WTC11 (cell line): ENCODE measurements around the gene IPO11. TPM values are rescaled to one million over a fixed set of nuclear protein-coding genes. Genes with fewer than 3 reads are reported as not detected.
A peak's percentile ranks its signal among the peaks of the same experiment; 100 is the strongest.

Experiments
- ATAC-seq: fragments of 200-7000 bp; cut with Tn5 transposase; 2 replicates; pipeline ENCODE4 v1.10.0; 2021; ENCODE audit warnings: mild to moderate bottlenecking, moderate library complexity
- CTCF ChIA-PET: fragments of 300-600 bp; sonication (Branson Sonifier 250); formaldehyde crosslinking; loops from one replicate; lab custom pipeline; 2021; ENCODE audit warnings: antibody characterized with exemption; lab: Charles Lee
- POLR2A ChIA-PET: fragments of 350-600 bp; sonication (Branson Sonifier 250); formaldehyde crosslinking; loops from one replicate; lab custom pipeline; 2021; ENCODE audit warnings: antibody characterized with exemption; lab: Charles Lee
- DNase-seq: peaks from one replicate; pipeline ENCODE4 v3.0.0; 2021; ENCODE audit warnings: low spot score
- H3K27ac Mint-ChIP-seq: 2 replicates; pipeline ENCODE4 v1.8.0; 2021; ENCODE audit warnings: mixed read lengths
- H3K27me3 Mint-ChIP-seq: 2 replicates; pipeline ENCODE4 v1.8.0; 2021; ENCODE audit warnings: low read depth, mild to moderate bottlenecking, moderate library complexity, mixed read lengths
- H3K36me3 Mint-ChIP-seq: 2 replicates; pipeline ENCODE4 v1.8.0; 2021; ENCODE audit warnings: mixed read lengths
- H3K4me1 Mint-ChIP-seq: 2 replicates; pipeline ENCODE4 v1.8.0; 2022; ENCODE audit warnings: mixed read lengths
- H3K4me3 Mint-ChIP-seq: 2 replicates; pipeline ENCODE4 v1.8.0; 2021; ENCODE audit warnings: mild to moderate bottlenecking, moderate library complexity, mixed read lengths
- H3K9me3 Mint-ChIP-seq: 2 replicates; pipeline ENCODE4 v1.8.0; 2021; ENCODE audit warnings: mixed read lengths
- CDX4 ChIP-seq: fragments of 250-450 bp; sonication (Bioruptor Pico); IDR thresholded peaks from 2 replicates; pipeline ENCODE4 v1.9.0; 2021; ENCODE audit warnings: moderate library complexity, mild to moderate bottlenecking, inconsistent platforms, borderline replicate concordance
- CREM ChIP-seq: sonication (generic); formaldehyde crosslinking; IDR thresholded peaks from 2 replicates; pipeline ENCODE4 v1.8.1; 2022; ENCODE audit warnings: mild to moderate bottlenecking, missing genetic modification reagents, moderate library complexity
- ELF4 ChIP-seq: sonication (generic); formaldehyde crosslinking; IDR thresholded peaks from 2 replicates; pipeline ENCODE4 v1.8.1; 2022; ENCODE audit warnings: low read depth, mild to moderate bottlenecking, moderate library complexity, missing genetic modification reagents
- EMX1 ChIP-seq: fragments of 250-450 bp; sonication (Bioruptor Pico); IDR thresholded peaks from 2 replicates; pipeline ENCODE4 v1.8.0; 2021; ENCODE audit warnings: mild to moderate bottlenecking
- FOXJ3 ChIP-seq: sonication (generic); formaldehyde crosslinking; IDR thresholded peaks from 2 replicates; pipeline ENCODE4 v1.9.0; 2021; ENCODE audit warnings: missing genetic modification reagents, mild to moderate bottlenecking, borderline replicate concordance
- FOXK1 ChIP-seq: sonication (generic); formaldehyde crosslinking; IDR thresholded peaks from 2 replicates; pipeline ENCODE4 v1.8.0; 2022; ENCODE audit warnings: mild to moderate bottlenecking, moderate library complexity, missing genetic modification reagents
- GABPB1 ChIP-seq: sonication (generic); formaldehyde crosslinking; IDR thresholded peaks from 2 replicates; pipeline ENCODE4 v1.8.1; 2023; ENCODE audit warnings: mild to moderate bottlenecking, missing genetic modification reagents
- GRHL2 ChIP-seq: fragments of 250-450 bp; sonication (Bioruptor Pico); IDR thresholded peaks from 2 replicates; pipeline ENCODE4 v1.8.0; 2022; ENCODE audit warnings: mild to moderate bottlenecking, moderate library complexity; ENCODE audit not compliant: insufficient replicate concordance, severe bottlenecking
- HMGA2 ChIP-seq: fragments of 250-450 bp; sonication (Bioruptor Pico); IDR thresholded peaks from 2 replicates; pipeline ENCODE4 v1.4.0; 2021; ENCODE audit warnings: mild to moderate bottlenecking, moderate library complexity
- IRF2 ChIP-seq: sonication (generic); formaldehyde crosslinking; IDR thresholded peaks from 2 replicates; pipeline ENCODE4 v1.8.0; 2022; ENCODE audit warnings: low read depth, missing genetic modification reagents, borderline replicate concordance
- JUN ChIP-seq: sonication (generic); formaldehyde crosslinking; IDR thresholded peaks from 2 replicates; pipeline ENCODE4 v1.8.0; 2023; ENCODE audit warnings: mild to moderate bottlenecking, missing genetic modification reagents
- NFATC4 ChIP-seq: fragments of 250-450 bp; sonication (Bioruptor Pico); IDR thresholded peaks from 2 replicates; pipeline ENCODE4 v1.9.0; 2021; ENCODE audit warnings: mild to moderate bottlenecking
- NFE2L1 ChIP-seq: sonication (generic); formaldehyde crosslinking; IDR thresholded peaks from 2 replicates; pipeline ENCODE4 v1.8.1; 2023; ENCODE audit warnings: missing genetic modification reagents
- NFYB ChIP-seq: sonication (generic); formaldehyde crosslinking; conservative IDR thresholded peaks from 2 replicates; pipeline ENCODE4 v1.8.0; 2022; ENCODE audit warnings: low read depth, missing genetic modification reagents
- OVOL2 ChIP-seq: fragments of 250-450 bp; sonication (Bioruptor Pico); IDR thresholded peaks from 2 replicates; pipeline ENCODE4 v1.9.0; 2021; ENCODE audit warnings: mild to moderate bottlenecking, borderline replicate concordance
- PRRX2 ChIP-seq: fragments of 250-450 bp; sonication (Bioruptor Pico); IDR thresholded peaks from 2 replicates; pipeline ENCODE4 v1.8.0; 2021; ENCODE audit warnings: mild to moderate bottlenecking
- RORB ChIP-seq: fragments of 250-450 bp; sonication (Bioruptor Pico); IDR thresholded peaks from 2 replicates; pipeline ENCODE4 v1.9.0; 2021; ENCODE audit warnings: mild to moderate bottlenecking
- SMAD3 ChIP-seq: sonication (generic); formaldehyde crosslinking; IDR thresholded peaks from 2 replicates; pipeline ENCODE4 v1.8.0; 2022; ENCODE audit warnings: missing genetic modification reagents, mild to moderate bottlenecking, borderline replicate concordance
- SOX15 ChIP-seq: fragments of 250-450 bp; sonication (Bioruptor Pico); IDR thresholded peaks from 2 replicates; pipeline ENCODE4 v1.9.0; 2021; ENCODE audit warnings: mild to moderate bottlenecking
- SP1 ChIP-seq: sonication (generic); formaldehyde crosslinking; conservative IDR thresholded peaks from 2 replicates; pipeline ENCODE4 v1.8.1; 2022; ENCODE audit warnings: missing genetic modification reagents
- TEAD1 ChIP-seq: sonication (generic); formaldehyde crosslinking; IDR thresholded peaks from 2 replicates; pipeline ENCODE4 v1.8.0; 2022; ENCODE audit warnings: mild to moderate bottlenecking, missing genetic modification reagents
- ZNF317 ChIP-seq: sonication (generic); formaldehyde crosslinking; IDR thresholded peaks from 2 replicates; pipeline ENCODE4 v1.8.1; 2023; ENCODE audit warnings: low read depth, mild to moderate bottlenecking, moderate library complexity, missing genetic modification reagents, borderline replicate concordance
- ZNF416 ChIP-seq: fragments of 250-450 bp; sonication (Bioruptor Pico); IDR thresholded peaks from 2 replicates; pipeline ENCODE4 v1.9.0; 2021; ENCODE audit warnings: mild to moderate bottlenecking, inconsistent platforms
- ZNF671 ChIP-seq: fragments of 250-450 bp; sonication (Bioruptor Pico); IDR thresholded peaks from 2 replicates; pipeline ENCODE4 v1.8.0; 2021; ENCODE audit warnings: mild to moderate bottlenecking
- total RNA-seq: library from RNA; stranded (reverse); gene quantifications from 3 replicates; pipeline ENCODE4 v1.2.3, GENCODE V29; 2021
- TF ChIP-seq, protein P1 (sequence below): sonication (generic); formaldehyde crosslinking; IDR thresholded peaks from 2 replicates; pipeline ENCODE4 v1.8.1; 2023; ENCODE audit warnings: mild to moderate bottlenecking, moderate library complexity, missing genetic modification reagents
- TF ChIP-seq, protein P2 (sequence below): sonication (generic); formaldehyde crosslinking; conservative IDR thresholded peaks from 2 replicates; pipeline ENCODE4 v1.8.1; 2022; ENCODE audit warnings: mild to moderate bottlenecking, missing genetic modification reagents
- TF ChIP-seq, protein P3 (sequence below): sonication (generic); formaldehyde crosslinking; IDR thresholded peaks from 2 replicates; pipeline ENCODE4 v1.8.1; 2023; ENCODE audit warnings: mild to moderate bottlenecking, missing genetic modification reagents, moderate library complexity
- TF ChIP-seq, protein P4 (sequence below): fragments of 250-450 bp; sonication (Bioruptor Pico); IDR thresholded peaks from 2 replicates; pipeline ENCODE4 v1.9.0; 2021; ENCODE audit warnings: mild to moderate bottlenecking

Gene IPO11
- total RNA-seq, 1 experiment from 2014 or later, result 61.9 TPM

- TF ChIP-seq OVOL2, result no peak
- TF ChIP-seq GABPB1 (CRISPR knock-in tag), result no peak
- no peak for TF ChIP-seq GRHL2 (CRISPR knock-in tag)
- TF ChIP-seq, protein P1, sequence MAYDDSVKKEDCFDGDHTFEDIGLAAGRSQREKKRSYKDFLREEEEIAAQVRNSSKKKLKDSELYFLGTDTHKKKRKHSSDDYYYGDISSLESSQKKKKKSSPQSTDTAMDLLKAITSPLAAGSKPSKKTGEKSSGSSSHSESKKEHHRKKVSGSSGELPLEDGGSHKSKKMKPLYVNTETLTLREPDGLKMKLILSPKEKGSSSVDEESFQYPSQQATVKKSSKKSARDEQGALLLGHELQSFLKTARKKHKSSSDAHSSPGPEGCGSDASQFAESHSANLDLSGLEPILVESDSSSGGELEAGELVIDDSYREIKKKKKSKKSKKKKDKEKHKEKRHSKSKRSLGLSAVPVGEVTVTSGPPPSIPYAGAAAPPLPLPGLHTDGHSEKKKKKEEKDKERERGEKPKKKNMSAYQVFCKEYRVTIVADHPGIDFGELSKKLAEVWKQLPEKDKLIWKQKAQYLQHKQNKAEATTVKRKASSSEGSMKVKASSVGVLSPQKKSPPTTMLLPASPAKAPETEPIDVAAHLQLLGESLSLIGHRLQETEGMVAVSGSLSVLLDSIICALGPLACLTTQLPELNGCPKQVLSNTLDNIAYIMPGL (CRISPR knock-in tag), result no peak
- TF ChIP-seq NFATC4 (CRISPR knock-in tag), result no peak
- no peak for TF ChIP-seq RORB (CRISPR knock-in tag)
- no peak for TF ChIP-seq SOX15 (CRISPR knock-in tag)
These were observed 25.7 kb upstream of the IPO11 start (continued) for GRCh38 chr5:62386824-62387223.

GRCh38 chr5:62395210-62395950 is 17.2 kb upstream of the IPO11 start:
- DNase-seq, result no peak
- Mint-ChIP-seq H3K4me1 (no peaks in the 10 kb centered on the region), H3K9me3 (no peaks in the 10 kb centered on the region), H3K27ac (no peak overlapping the region), H3K36me3 (peaks cover 53% of the 10 kb centered on the region), H3K27me3 (no peaks in the 10 kb centered on the region), H3K4me3 (no peak overlapping the region)
- no peak for ATAC-seq
- TF ChIP-seq, protein P2, sequence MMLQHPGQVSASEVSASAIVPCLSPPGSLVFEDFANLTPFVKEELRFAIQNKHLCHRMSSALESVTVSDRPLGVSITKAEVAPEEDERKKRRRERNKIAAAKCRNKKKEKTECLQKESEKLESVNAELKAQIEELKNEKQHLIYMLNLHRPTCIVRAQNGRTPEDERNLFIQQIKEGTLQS (CRISPR knock-in tag), result no peak
- TF ChIP-seq, protein P3, sequence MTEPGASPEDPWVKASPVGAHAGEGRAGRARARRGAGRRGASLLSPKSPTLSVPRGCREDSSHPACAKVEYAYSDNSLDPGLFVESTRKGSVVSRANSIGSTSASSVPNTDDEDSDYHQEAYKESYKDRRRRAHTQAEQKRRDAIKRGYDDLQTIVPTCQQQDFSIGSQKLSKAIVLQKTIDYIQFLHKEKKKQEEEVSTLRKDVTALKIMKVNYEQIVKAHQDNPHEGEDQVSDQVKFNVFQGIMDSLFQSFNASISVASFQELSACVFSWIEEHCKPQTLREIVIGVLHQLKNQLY (CRISPR knock-in tag), result no peak
- TF ChIP-seq ELF4 (no peak), EMX1 (no peak), ZNF317 (CRISPR knock-in tag) (no peak), NFE2L1 (CRISPR knock-in tag) (no peak), TEAD1 (CRISPR knock-in tag) (no peak), ZNF416 (CRISPR knock-in tag) (no peak)
- ChIA-PET CTCF (no interaction called here), POLR2A (interaction anchor here (1.2 to 2.0 kb wide), 2 partner anchors 8 to 9 kb away, joined by 3 to 9 read pairs; partner anchors contain the start of gene DIMT1)

GRCh38 chr5:62403411-62404250 is 8.9 kb upstream of the IPO11 start, which contains the start of gene DIMT1:
TSS of gene DIMT1 (minus strand) at chr5:62403905. CDS start at chr5:62403772, 133 bp downstream.
- no peaks in the 10 kb centered on the region for H3K27me3 Mint-ChIP-seq
- CTCF ChIA-PET, result interaction anchor here (0.7 to 1.4 kb wide), 8 partner anchors 9 to 317 kb away, joined by 3 to 11 read pairs (median 5); partner anchors contain the start of genes IPO11 and KIF2A
- peak within 1 kb of the TSS; percentile 99 for H3K4me3 Mint-ChIP-seq
- ATAC-seq, result peak; percentile 99
- no peaks in the 10 kb centered on the region for H3K9me3 Mint-ChIP-seq
- DNase-seq, result peak; percentile 93
- H3K27ac Mint-ChIP-seq, result peak within 1 kb of the TSS; percentile 100
- peaks cover 18% of the 10 kb centered on the region for H3K36me3 Mint-ChIP-seq
- POLR2A ChIA-PET, result interaction anchor here (0.6 to 2.4 kb wide), 6 partner anchors 9 to 114 kb away, joined by 3 to 30 read pairs (median 8); partner anchors contain the start of genes IPO11 and KIF2A
- peaks cover 21% of the 10 kb centered on the region for H3K4me1 Mint-ChIP-seq
- TF ChIP-seq, protein P4, sequence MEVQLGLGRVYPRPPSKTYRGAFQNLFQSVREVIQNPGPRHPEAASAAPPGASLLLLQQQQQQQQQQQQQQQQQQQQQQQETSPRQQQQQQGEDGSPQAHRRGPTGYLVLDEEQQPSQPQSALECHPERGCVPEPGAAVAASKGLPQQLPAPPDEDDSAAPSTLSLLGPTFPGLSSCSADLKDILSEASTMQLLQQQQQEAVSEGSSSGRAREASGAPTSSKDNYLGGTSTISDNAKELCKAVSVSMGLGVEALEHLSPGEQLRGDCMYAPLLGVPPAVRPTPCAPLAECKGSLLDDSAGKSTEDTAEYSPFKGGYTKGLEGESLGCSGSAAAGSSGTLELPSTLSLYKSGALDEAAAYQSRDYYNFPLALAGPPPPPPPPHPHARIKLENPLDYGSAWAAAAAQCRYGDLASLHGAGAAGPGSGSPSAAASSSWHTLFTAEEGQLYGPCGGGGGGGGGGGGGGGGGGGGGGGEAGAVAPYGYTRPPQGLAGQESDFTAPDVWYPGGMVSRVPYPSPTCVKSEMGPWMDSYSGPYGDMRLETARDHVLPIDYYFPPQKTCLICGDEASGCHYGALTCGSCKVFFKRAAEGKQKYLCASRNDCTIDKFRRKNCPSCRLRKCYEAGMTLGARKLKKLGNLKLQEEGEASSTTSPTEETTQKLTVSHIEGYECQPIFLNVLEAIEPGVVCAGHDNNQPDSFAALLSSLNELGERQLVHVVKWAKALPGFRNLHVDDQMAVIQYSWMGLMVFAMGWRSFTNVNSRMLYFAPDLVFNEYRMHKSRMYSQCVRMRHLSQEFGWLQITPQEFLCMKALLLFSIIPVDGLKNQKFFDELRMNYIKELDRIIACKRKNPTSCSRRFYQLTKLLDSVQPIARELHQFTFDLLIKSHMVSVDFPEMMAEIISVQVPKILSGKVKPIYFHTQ (CRISPR knock-in tag), result no peak
- TF ChIP-seq CREM (CRISPR knock-in tag), result peak; percentile 73; the same call in 1 of the 2 replicates
- no peak for TF ChIP-seq IRF2 (CRISPR knock-in tag)
- 0 out of 2 replicates have a peak, but pooled peaks have one; percentile 59 for TF ChIP-seq JUN (CRISPR knock-in tag)
- TF ChIP-seq CDX4, result no peak
- TF ChIP-seq ZNF671, result no peak
- TF ChIP-seq SMAD3 (CRISPR knock-in tag), result no peak
- no peak for TF ChIP-seq NFYB (CRISPR knock-in tag)
- no peak for TF ChIP-seq PRRX2 (CRISPR knock-in tag)
- peak; percentile 39 for TF ChIP-seq FOXK1 (CRISPR knock-in tag)
- no peak; the same call in 1 of the 2 replicates for TF ChIP-seq HMGA2 (CRISPR knock-in tag)
- TF ChIP-seq FOXJ3 (CRISPR knock-in tag), result no peak
- TF ChIP-seq RORB (CRISPR knock-in tag), result no peak
- peak; percentile 93 for TF ChIP-seq SP1 (CRISPR knock-in tag)
